Stimulated activated CD8-positive, alpha-beta memory T cell treated with anti-CD3 and anti-CD28 coated beads, Interleukin-15, amount 100 ng/mL, for 1 hour (primary cell): ENCODE results near the gene KCNMA1.

Experiments used
- DNase-seq: peaks from one replicate; pipeline ENCODE4 v3.0.0-alpha.2; 2020; ENCODE audit warnings: low read depth

The KCNMA1 gene

GRCh38 chr10:76981251-76981650 is 656.4 kb downstream of the KCNMA1 start:
- DNase-seq, result no peak

DNA sequence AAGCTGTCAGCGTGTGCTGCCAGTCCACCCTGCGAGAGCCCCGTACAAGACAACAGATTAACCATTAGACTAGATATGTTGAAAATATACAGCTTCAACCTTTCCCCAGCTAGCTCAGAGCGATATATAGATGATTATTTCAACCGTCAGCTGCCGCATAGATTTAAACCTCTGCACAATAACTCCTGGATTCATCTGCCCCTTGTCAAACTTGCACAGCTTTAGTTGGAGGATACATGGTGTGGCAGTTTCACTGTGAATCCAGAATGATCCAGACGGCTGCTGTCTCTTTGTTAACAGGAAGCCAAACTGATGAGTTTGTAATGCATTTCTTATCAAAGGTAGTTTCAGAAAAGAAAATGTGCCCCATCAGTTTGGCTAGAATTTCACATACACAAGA is 659.7 kb downstream of the KCNMA1 start:
- DNase-seq, result no peak

DNA sequence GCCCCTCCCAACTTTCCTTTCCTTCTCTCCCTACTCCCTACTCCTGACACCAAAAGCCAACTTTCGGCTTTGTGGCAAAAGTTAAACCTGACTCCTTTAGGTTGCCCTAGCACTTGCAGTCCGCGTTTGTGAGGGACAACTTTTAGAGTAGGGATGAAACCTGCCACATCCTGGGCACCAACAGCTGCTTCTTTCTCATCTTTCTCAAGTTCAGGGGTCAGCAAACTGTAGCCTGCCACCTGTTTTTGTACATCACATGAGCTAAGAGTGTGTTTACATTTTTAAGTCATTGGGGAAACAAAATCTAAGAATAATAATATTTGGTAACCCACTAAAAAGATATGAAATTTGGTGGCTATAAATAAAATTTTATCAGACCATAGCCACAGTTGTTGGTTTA is 660.6 kb downstream of the KCNMA1 start:
- no peak for DNase-seq

GRCh38 chr10:76976142-76976541 is 661.5 kb downstream of the KCNMA1 start:
- DNase-seq, result no peak

- no peak for DNase-seq
Observed at GRCh38 chr10:76975126-76975525, 662.5 kb downstream of the KCNMA1 start.

- no peak for DNase-seq
Observed at GRCh38 chr10:76974017-76974691, 663.5 kb downstream of the KCNMA1 start.

- DNase-seq, result no peak
Observed at GRCh38 chr10:76973091-76974016, 664.3 kb downstream of the KCNMA1 start.

- no peak for DNase-seq
Observed at GRCh38 chr10:76972541-76972940, 665.1 kb downstream of the KCNMA1 start.

DNA sequence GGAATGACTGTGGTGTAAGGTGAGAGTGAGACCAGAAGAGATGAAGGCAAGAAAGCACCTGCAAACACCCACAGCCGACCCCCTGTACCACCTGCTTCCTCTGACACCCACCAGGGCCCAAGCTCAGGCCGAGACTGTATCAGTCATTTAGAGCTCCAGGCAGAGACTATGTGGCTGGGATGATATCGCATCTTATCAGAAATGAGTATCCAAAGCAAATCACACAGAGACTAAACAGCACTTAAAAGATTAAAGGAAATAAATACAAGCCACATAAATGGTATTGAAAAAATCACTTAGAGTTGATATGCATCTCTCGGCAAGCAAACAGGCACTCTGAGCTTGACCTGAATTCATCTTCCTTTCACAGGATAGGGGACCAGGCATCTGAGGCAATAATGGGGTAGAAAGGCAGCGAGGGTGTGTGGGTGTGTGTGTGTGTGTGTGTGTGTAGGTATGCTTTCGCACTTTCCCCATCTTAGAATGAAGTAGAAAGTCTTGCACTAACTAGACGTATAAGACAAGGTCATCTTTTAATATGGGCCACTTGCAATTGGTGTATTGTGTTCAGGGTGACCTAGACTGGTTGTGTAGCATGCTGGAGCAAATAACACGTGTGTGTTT is 665.9 kb downstream of the KCNMA1 start:
- no peak for DNase-seq

DNA sequence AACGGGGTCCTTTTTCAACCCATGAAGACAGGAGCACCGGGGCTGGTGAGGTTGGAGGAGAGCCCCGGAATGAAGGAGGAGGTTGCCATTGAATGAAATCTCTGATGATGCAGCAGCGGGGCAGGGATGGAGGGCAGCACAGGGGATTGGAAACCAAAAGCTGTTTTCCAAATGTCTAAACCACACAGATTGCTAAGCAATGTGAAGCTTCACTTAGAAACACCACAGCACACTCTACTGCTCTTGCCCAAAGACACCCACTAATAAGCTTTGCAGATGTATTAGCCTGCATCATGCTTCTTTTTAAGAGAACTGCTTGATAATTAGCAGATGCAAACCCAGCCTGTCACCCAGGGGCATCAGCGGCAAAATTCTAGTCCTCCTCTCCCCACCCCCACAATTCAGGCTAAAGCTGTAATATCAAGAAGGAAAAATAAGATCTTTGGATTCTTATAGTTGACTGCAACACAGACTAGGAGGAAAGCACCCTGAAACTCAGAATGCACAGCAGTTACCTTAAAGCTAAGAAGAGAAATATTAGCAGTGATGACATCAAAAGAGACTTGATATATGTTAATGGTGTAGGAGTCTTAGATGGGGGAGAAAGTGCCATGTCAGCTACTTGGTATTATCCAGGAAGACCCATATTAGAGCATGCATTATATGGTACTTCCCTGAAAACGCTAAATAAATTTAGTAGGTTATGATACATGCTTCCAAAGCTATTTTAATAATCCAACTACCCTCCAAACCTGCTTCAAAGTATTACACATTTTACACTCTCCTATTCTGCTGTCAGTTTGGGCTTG is 666.7 kb downstream of the KCNMA1 start:
- no peak for DNase-seq

DNA sequence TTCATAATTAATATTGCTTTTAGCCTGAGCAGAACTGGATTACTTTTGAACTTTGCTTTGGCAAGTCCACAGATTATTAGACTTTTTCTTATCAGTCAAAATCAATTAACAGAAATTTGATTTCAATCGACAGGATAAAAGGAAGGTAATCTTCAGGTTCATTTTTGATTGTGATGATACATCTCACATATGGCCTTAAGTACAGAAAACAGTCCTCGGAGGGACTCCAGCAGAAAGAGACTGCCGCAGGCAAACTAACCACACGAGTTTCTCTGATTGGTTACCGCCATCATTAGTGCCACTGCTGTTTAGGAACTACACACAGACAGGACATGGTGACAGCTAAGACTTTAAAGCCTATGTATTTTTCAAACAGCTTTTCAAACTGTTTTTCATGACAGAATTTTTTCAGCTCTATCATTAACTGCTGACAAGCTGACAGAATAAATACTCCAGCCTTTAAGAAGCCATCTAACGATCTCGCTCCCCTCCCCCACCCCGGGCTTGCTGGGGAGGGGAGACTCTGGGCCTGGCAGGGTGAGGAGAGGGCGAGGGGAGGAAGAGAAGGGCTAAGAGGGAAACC is 668.2 kb downstream of the KCNMA1 start:
- DNase-seq, result no peak

- DNase-seq, result no peak
Observed at GRCh38 chr10:76968483-76968882, 669.1 kb downstream of the KCNMA1 start.

DNA sequence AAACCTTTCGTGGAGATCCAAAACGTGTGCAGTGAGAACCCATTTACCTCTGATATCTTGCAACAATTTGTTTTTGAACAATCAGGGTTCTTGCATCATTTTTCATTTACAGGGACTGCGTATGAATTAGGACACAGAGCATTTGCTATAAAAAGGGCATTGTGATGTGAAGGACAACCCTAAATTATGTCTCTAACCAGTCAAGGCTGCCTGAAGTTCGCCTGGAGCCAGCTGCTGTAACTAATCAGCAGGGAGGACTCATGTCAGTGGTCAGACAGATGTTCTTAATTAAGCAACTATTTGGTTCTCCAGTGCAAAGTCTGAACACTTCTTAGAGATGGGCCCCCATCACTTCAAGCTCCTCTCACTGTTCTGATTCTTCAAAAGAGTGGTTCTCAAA is 674.8 kb downstream of the KCNMA1 start:
- DNase-seq, result no peak

DNA sequence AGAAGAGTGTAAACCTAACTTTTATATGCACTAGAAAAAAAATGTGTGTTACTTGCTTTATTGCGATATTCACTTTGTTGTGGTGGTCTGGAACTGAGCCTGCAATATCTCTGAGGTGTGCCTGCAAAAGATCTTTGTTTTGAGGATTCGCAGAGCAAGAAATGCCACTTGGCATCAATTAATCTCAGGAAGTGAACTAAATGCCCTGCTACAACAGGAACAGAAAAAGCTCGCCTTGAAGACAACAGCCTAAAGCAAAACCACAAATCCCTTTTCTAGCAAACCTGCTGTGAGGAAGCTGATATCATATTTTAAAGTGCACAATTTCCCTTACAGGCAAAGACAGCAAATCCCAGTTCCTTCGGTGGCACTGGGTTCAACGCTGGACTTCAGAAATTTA is 675.8 kb downstream of the KCNMA1 start:
- no peak for DNase-seq

- no peak for DNase-seq
Observed at GRCh38 chr10:76959111-76959510, 678.5 kb downstream of the KCNMA1 start.

DNA sequence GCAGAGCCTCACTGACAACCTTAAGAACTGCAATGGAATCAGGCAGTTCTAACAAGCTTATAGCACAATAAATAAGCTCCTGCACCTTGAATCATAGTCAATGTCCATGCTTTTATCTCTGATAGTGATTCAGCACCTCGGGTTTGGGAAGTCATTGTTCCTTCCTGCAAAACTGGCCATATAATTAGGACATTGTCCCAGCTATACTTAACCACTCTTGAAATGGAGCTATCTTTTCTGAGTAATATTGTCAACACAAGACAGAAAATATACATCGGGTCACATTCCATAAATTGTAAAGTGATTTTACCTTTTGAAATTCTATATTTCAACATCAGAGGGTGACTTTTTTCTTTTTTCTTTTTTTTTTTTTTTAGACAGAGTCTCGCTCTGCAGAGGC is 682.8 kb downstream of the KCNMA1 start:
- no peak for DNase-seq

GRCh38 chr10:76950354-76950753 is 687.3 kb downstream of the KCNMA1 start:
- no peak for DNase-seq

DNA sequence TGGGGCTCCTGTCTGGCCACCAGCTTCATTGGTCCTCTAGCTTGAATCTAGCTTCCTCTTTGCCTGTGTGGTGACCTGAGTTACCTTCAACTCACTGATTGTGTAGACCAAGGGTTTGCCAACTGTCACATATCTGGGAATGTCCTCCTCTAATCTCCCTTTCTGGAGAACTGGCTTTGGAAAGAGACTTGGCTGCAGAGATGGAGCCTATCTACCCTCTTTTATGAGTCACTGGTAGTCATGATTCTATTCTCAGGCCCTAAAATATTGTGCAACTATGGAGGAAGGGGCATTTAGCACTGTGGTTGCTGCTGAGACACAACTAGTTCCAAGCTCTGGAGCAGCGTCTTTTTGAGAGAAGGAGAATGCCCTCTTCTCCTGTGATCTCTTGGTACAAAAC is 691.3 kb downstream of the KCNMA1 start:
- no peak for DNase-seq

GRCh38 chr10:76945166-76945565 is 692.4 kb downstream of the KCNMA1 start:
- no peak for DNase-seq

- DNase-seq, result no peak
Observed at GRCh38 chr10:76944640-76945039, 693.0 kb downstream of the KCNMA1 start.

- no peak for DNase-seq
Observed at GRCh38 chr10:76942628-76943416, 694.8 kb downstream of the KCNMA1 start.
